GM18499 (cell line): ENCODE data around the gene CDH4.

Experiments
- ATAC-seq: cut with Tn5 transposase; IDR thresholded peaks from one replicate; pipeline ENCODE4 v1.9.1; 2021; ENCODE audit warnings: moderate number of reproducible peaks; ENCODE audit not compliant: insufficient read depth, unreplicated experiment

Gene CDH4

GRCh38 chr20:61705386-61706258, 453.6 kb downstream of the CDH4 start:
- ATAC-seq = no peak

- ATAC-seq = no peak
Measured at GRCh38 chr20:61706259-61706961, 454.3 kb downstream of the CDH4 start.

- ATAC-seq = no peak
Measured at GRCh38 chr20:61708891-61709290, 456.8 kb downstream of the CDH4 start.

GRCh38 chr20:61710108-61710507, 458.0 kb downstream of the CDH4 start:
- no peak for ATAC-seq

GRCh38 chr20:61712688-61713087, 460.6 kb downstream of the CDH4 start:
- ATAC-seq = no peak

GRCh38 chr20:61718361-61719005, 466.4 kb downstream of the CDH4 start:
- ATAC-seq = no peak

GRCh38 chr20:61719691-61720347, 467.8 kb downstream of the CDH4 start:
- ATAC-seq = no peak

GRCh38 chr20:61720348-61720696, 468.3 kb downstream of the CDH4 start:
- no peak for ATAC-seq

- ATAC-seq = no peak
Measured at GRCh38 chr20:61722146-61722678, 470.2 kb downstream of the CDH4 start.

GRCh38 chr20:61723529-61724257, 471.6 kb downstream of the CDH4 start:
- ATAC-seq = no peak

- no peak for ATAC-seq
Measured at GRCh38 chr20:61724376-61724775, 472.3 kb downstream of the CDH4 start.

- ATAC-seq = no peak
Measured at GRCh38 chr20:61725145-61725544, 473.1 kb downstream of the CDH4 start.

- no peak for ATAC-seq
Measured at GRCh38 chr20:61725966-61726365, 473.9 kb downstream of the CDH4 start.

GRCh38 chr20:61726979-61727378, 474.9 kb downstream of the CDH4 start:
- no peak for ATAC-seq

GRCh38 chr20:61727761-61728160, 475.7 kb downstream of the CDH4 start:
- no peak for ATAC-seq

- no peak for ATAC-seq
Measured at GRCh38 chr20:61728326-61728725, 476.3 kb downstream of the CDH4 start.

GRCh38 chr20:61728786-61729770, 477.0 kb downstream of the CDH4 start:
- ATAC-seq = no peak

GRCh38 chr20:61730631-61731362, 478.7 kb downstream of the CDH4 start:
- no peak for ATAC-seq
